ENCODE data around the gene PER3. TPM values are rescaled to one million over a fixed set of nuclear protein-coding genes. Genes with fewer than 3 reads are reported as not detected.

Gene PER3
- total and polyA plus RNA-seq, 2 experiments from 2014 or later: 1.9 to 2.7 TPM

GRCh38 chr1:7777591-7777990 is 6.5 kb upstream of the PER3 start:
- no peak for TF ChIP-seq CTCF (IDR thresholded peaks at IDR 0.05; ENCODE audit: poor library complexity)
- TF ChIP-seq EZH2phosphoT487 (IDR thresholded peaks at IDR 0.05; ENCODE audit: low read depth, severe bottlenecking, unreplicated experiment): no peak
- Histone ChIP-seq H3K27me3 (no peaks in the 10 kb centered on the region), H3K36me3 (replicated peaks; ENCODE audit: insufficient read depth, low read depth) (no peaks in the 10 kb centered on the region), H3K4me3 (no peak overlapping the region), H3K9me2 (replicated peaks; ENCODE audit: insufficient read depth) (no peaks in the 10 kb centered on the region), H3K4me1 (ENCODE audit: insufficient read depth) (peaks cover 1% of the 10 kb centered on the region), H3K4me2 (no peak overlapping the region), H3K79me2 (peaks cover 40% of the 10 kb centered on the region), H3K9me3 (ENCODE audit: low read depth) (no peaks in the 10 kb centered on the region), H2AFZ (no peak overlapping the region), H3K27ac (no peak overlapping the region), H4K20me1 (ENCODE audit: insufficient read depth, poor library complexity, severe bottlenecking) (peaks cover 4% of the 10 kb centered on the region)
- WGBS (ENCODE audit: low lambda C conversion rate, missing lambda C conversion rate): 73% methylated on average over 3 of the region's 3 CpGs
- no peak for DNase-seq (ENCODE audit: low spot score)

- H3K79me2 ChIP-seq: peaks cover 34% of the 10 kb centered on the region
- no peak overlapping the region for H3K4me2 ChIP-seq
- no peaks in the 10 kb centered on the region for H3K9me2 ChIP-seq (replicated peaks; ENCODE audit: insufficient read depth)
- H3K36me3 ChIP-seq (replicated peaks; ENCODE audit: insufficient read depth, low read depth): no peaks in the 10 kb centered on the region
- no peak for TF ChIP-seq EZH2phosphoT487 (IDR thresholded peaks at IDR 0.05; ENCODE audit: low read depth, severe bottlenecking, unreplicated experiment)
- TF ChIP-seq CTCF (IDR thresholded peaks at IDR 0.05; ENCODE audit: poor library complexity): no peak
- TF ChIP-seq EZH2 (IDR thresholded peaks at IDR 0.05; ENCODE audit: borderline replicate concordance): no peak
- no peaks in the 10 kb centered on the region for H4K20me1 ChIP-seq (ENCODE audit: insufficient read depth, poor library complexity, severe bottlenecking)
- no peaks in the 10 kb centered on the region for H3K9me3 ChIP-seq (ENCODE audit: low read depth)
- no peak overlapping the region for H3K4me3 ChIP-seq
- no peak overlapping the region for H3K27ac ChIP-seq
- no peaks in the 10 kb centered on the region for H3K4me1 ChIP-seq (ENCODE audit: insufficient read depth)
- no peaks in the 10 kb centered on the region for H3K27me3 ChIP-seq
- H2AFZ ChIP-seq: no peak overlapping the region
- no peak for DNase-seq (ENCODE audit: low spot score)
- 95% methylated on average over 4 of the region's 4 CpGs for WGBS (ENCODE audit: low lambda C conversion rate, missing lambda C conversion rate)
Measured at GRCh38 chr1:7778133-7778628, 5.9 kb upstream of the PER3 start.

GRCh38 chr1:7780976-7781375 is 3.1 kb upstream of the PER3 start:
- Histone ChIP-seq H2AFZ (no peak overlapping the region), H4K20me1 (ENCODE audit: insufficient read depth, poor library complexity, severe bottlenecking) (no peaks in the 10 kb centered on the region), H3K4me1 (ENCODE audit: insufficient read depth) (peaks cover 4% of the 10 kb centered on the region), H3K4me2 (no peak overlapping the region), H3K9me3 (ENCODE audit: low read depth) (no peaks in the 10 kb centered on the region), H3K27ac (no peak overlapping the region), H3K79me2 (peaks cover 6% of the 10 kb centered on the region), H3K9me2 (replicated peaks; ENCODE audit: insufficient read depth) (no peaks in the 10 kb centered on the region), H3K27me3 (no peaks in the 10 kb centered on the region), H3K4me3 (no peak overlapping the region), H3K36me3 (replicated peaks; ENCODE audit: insufficient read depth, low read depth) (no peaks in the 10 kb centered on the region)
- TF ChIP-seq EZH2phosphoT487 (IDR thresholded peaks at IDR 0.05; ENCODE audit: low read depth, severe bottlenecking, unreplicated experiment) (no peak), CTCF (IDR thresholded peaks at IDR 0.05; ENCODE audit: poor library complexity) (no peak), EZH2 (IDR thresholded peaks at IDR 0.05; ENCODE audit: borderline replicate concordance) (no peak)
- WGBS (ENCODE audit: low lambda C conversion rate, missing lambda C conversion rate): 95% methylated on average over 9 of the region's 9 CpGs
- no peak for DNase-seq (ENCODE audit: low spot score)

DNA sequence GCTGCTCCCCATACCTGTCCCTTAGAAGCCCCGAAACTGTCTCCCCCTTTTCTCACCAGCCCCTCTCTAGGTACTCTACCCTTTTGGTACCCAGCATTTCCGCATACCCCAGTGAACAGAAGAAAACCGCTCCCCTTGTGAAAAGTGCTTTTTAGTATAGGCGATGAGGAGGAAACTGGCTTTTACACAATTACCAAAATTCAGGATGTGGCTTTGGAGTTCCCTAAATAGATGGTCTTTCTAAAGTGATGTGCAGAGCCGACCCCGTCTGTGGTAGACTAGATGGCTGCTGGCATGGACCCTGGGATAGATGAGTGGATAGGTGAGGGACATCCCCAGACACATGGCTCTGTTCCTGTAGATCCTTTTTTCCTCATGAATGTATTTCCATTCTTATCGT is 2.6 kb upstream of the PER3 start:
- Histone ChIP-seq H2AFZ (no peak overlapping the region), H3K27ac (no peak overlapping the region), H3K27me3 (no peaks in the 10 kb centered on the region), H4K20me1 (ENCODE audit: insufficient read depth, poor library complexity, severe bottlenecking) (no peaks in the 10 kb centered on the region), H3K9me2 (replicated peaks; ENCODE audit: insufficient read depth) (no peaks in the 10 kb centered on the region), H3K79me2 (peaks cover under 1% of the 10 kb centered on the region), H3K9me3 (ENCODE audit: low read depth) (no peaks in the 10 kb centered on the region), H3K36me3 (replicated peaks; ENCODE audit: insufficient read depth, low read depth) (no peaks in the 10 kb centered on the region), H3K4me1 (ENCODE audit: insufficient read depth) (peaks cover 4% of the 10 kb centered on the region), H3K4me2 (no peak overlapping the region), H3K4me3 (no peak overlapping the region)
- TF ChIP-seq EZH2 (IDR thresholded peaks at IDR 0.05; ENCODE audit: borderline replicate concordance) (no peak), EZH2phosphoT487 (IDR thresholded peaks at IDR 0.05; ENCODE audit: low read depth, severe bottlenecking, unreplicated experiment) (no peak)
- WGBS (ENCODE audit: low lambda C conversion rate, missing lambda C conversion rate): 83% methylated on average over 7 of the region's 7 CpGs
- DNase-seq (ENCODE audit: low spot score): no peak
